ENCODE results near the gene ADGRG2.

DNA sequence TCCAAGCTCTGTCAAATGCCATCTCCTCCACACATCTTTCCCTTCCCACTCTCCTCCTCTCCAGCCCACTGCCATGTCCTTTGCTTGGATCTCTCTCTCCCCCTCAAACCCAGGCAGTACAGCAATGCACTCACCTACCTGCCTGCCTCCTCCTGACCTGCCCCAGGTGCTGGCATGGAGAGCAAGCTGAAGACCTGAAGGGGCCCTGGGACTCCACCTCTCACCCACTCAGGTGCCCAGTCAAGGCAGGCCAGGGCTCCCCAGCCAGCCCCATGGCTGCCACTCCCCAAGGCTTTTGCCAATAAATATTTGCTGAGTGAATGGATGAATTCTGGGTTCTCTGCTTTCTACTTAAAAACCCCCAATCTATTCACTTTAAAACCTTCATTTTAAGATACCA, 125.7 kb downstream of the ADGRG2 start:
- TF ChIP-seq YY1 (IDR thresholded peaks at IDR 0.05; ENCODE audit: extremely low read depth, insufficient replicate concordance, low read depth, low read length) (no peak), TCF7L2 (IDR thresholded peaks at IDR 0.05; ENCODE audit: borderline replicate concordance, extremely low read depth, insufficient read depth, insufficient read length) (no peak), EZH2 (IDR thresholded peaks at IDR 0.05) (no peak), POLR2A (IDR thresholded peaks at IDR 0.05; ENCODE audit: borderline replicate concordance, extremely low read depth, insufficient read depth, insufficient read length) (no peak), RAD21 (IDR thresholded peaks at IDR 0.05; ENCODE audit: low read depth) (no peak), ELF1 (IDR thresholded peaks at IDR 0.05; ENCODE audit: borderline replicate concordance, low read depth) (no peak), POLR2AphosphoS5 (IDR thresholded peaks at IDR 0.05; ENCODE audit: low read depth, low read length) (no peak), CBX3 (IDR thresholded peaks at IDR 0.05; ENCODE audit: low read depth) (no peak)
- TF ChIP-seq, protein P1, sequence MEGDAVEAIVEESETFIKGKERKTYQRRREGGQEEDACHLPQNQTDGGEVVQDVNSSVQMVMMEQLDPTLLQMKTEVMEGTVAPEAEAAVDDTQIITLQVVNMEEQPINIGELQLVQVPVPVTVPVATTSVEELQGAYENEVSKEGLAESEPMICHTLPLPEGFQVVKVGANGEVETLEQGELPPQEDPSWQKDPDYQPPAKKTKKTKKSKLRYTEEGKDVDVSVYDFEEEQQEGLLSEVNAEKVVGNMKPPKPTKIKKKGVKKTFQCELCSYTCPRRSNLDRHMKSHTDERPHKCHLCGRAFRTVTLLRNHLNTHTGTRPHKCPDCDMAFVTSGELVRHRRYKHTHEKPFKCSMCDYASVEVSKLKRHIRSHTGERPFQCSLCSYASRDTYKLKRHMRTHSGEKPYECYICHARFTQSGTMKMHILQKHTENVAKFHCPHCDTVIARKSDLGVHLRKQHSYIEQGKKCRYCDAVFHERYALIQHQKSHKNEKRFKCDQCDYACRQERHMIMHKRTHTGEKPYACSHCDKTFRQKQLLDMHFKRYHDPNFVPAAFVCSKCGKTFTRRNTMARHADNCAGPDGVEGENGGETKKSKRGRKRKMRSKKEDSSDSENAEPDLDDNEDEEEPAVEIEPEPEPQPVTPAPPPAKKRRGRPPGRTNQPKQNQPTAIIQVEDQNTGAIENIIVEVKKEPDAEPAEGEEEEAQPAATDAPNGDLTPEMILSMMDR (IDR thresholded peaks at IDR 0.05 in 2 of 3, conservative IDR thresholded peaks at IDR 0.05 in 1 of 3; ENCODE audit: borderline replicate concordance in 1 of 3, insufficient read depth in 1 of 3, low read depth in 2 of 3, low read length in 2 of 3): no peak
- TF ChIP-seq, protein P2, sequence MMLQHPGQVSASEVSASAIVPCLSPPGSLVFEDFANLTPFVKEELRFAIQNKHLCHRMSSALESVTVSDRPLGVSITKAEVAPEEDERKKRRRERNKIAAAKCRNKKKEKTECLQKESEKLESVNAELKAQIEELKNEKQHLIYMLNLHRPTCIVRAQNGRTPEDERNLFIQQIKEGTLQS (IDR thresholded peaks at IDR 0.05): no peak
- TF ChIP-seq, protein P3, sequence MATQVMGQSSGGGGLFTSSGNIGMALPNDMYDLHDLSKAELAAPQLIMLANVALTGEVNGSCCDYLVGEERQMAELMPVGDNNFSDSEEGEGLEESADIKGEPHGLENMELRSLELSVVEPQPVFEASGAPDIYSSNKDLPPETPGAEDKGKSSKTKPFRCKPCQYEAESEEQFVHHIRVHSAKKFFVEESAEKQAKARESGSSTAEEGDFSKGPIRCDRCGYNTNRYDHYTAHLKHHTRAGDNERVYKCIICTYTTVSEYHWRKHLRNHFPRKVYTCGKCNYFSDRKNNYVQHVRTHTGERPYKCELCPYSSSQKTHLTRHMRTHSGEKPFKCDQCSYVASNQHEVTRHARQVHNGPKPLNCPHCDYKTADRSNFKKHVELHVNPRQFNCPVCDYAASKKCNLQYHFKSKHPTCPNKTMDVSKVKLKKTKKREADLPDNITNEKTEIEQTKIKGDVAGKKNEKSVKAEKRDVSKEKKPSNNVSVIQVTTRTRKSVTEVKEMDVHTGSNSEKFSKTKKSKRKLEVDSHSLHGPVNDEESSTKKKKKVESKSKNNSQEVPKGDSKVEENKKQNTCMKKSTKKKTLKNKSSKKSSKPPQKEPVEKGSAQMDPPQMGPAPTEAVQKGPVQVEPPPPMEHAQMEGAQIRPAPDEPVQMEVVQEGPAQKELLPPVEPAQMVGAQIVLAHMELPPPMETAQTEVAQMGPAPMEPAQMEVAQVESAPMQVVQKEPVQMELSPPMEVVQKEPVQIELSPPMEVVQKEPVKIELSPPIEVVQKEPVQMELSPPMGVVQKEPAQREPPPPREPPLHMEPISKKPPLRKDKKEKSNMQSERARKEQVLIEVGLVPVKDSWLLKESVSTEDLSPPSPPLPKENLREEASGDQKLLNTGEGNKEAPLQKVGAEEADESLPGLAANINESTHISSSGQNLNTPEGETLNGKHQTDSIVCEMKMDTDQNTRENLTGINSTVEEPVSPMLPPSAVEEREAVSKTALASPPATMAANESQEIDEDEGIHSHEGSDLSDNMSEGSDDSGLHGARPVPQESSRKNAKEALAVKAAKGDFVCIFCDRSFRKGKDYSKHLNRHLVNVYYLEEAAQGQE (IDR thresholded peaks at IDR 0.05; ENCODE audit: low read depth): no peak

All from HCT116 (cell line).